Right renal cortex interstitium (tissue), 3 donors: ENCODE results near the gene RILP. TPM values are rescaled to one million over a fixed set of nuclear protein-coding genes. Genes with fewer than 3 reads are reported as not detected.

Experiments used
- DNase-seq, 3 donors: peaks; one replicate each; pipeline ENCODE4 v3.0.0-alpha.2; 2013; ENCODE audit warnings: low read depth in 3 of 3, low spot score in 2 of 3
- polyA plus RNA-seq, 3 donors: library from polyadenylated mRNA; unstranded; fragments of 120-200 nt; gene quantifications; one replicate each; pipeline ENCODE4 v1.2.1, GENCODE V29; 2013; ENCODE audit not compliant: insufficient read length in 3 of 3

The RILP gene
- polyA plus RNA-seq, 3 donors: 3.0 to 4.0 (median 3.9) TPM

DNA sequence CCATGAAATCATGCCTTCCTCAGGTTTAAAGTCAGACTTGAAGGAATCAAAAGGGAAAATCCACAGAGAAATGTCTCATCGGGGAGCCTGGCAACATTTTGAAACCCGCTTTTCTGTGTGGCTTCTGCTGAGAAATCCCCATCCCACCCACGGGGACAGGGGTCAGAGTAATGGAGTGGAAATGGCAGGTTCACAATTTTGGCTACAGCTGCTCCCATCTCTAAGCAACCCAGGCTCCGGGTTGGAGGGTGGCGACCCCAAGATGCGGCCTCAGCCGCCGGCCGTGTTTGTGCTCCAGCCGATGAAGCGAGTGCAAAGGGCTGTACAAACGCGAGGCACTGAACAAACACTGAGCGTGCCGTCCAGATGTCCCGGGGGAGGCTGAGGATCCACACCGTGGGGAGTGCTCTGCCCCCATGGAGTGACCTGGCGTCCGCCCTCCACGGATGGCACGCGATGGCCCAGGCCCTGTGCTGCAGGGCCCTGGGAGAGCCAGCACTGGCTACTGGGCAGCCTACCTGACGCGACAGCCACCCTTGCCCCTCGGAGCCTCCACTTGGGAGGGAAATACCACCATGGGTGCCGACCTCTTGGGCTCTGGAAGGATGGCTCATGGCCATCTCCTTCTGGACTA lies 43.2 kb downstream of the RILP start:
- no peak for DNase-seq

DNA sequence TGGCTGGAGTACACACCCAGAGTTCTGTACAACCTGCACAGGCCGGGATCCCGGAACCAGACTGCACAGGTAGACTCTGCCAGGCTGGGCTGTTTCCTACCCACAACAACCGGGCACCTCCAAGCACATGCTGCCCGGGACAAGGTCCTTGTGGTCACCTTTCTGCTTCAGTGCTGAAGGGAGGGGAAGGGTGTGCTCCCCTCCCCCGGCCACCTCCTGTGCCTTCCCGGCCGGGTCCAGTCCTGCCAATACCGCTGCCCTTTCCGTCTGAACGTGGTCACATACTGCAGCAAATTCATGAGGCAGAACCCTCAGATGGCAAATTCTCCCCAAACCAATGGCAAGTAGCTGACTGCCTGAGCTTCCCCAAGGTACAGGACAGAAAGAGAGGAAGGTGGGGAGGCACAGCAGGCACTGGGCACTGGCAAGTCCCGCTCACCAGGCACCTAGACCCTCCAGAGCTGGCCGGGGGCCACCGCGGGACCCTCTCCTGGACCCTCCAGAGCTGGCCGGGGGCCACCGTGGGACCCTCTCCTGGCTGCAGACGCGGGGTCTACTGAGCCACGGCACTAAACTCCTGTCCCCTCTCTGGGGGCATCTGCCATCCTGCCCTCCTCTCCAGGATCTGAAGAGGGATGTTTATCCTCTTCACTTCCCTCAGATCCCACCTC lies 43.9 kb downstream of the RILP start:
- DNase-seq: no peak

DNA sequence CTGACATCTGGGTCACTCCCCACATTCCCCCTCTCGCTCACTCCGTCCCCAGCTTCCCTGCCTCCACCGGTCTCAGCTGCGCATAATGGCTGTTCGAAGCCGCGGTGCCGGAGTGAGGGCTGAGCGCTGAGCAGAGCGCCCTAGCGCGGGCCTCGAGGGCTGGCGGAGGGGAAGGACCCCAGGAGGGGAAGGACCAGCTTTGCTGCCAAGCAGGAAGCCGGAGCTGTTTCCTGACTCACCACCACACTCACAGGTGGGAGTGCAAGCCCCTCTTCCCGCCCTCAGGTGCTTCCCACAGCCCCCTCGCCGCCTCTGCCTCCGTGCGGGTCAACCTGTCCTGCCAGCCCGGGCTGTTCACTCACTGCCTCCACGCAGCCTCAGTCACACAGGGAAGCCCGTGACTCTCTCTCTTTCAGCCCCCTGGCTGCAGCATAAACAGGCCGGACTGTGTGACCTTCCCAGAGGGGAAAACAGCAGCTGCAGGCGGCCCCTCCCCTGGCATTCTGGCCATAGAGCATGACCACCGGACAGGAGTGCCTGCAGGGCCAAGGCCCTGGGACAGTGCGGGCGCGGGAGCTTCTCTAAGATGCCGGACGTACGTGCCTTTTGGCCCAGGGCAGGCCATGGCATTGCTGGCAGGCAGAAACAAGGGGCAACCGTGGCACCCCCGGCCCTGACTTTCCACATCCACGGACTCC lies 44.7 kb downstream of the RILP start:
- no peak for DNase-seq

DNA sequence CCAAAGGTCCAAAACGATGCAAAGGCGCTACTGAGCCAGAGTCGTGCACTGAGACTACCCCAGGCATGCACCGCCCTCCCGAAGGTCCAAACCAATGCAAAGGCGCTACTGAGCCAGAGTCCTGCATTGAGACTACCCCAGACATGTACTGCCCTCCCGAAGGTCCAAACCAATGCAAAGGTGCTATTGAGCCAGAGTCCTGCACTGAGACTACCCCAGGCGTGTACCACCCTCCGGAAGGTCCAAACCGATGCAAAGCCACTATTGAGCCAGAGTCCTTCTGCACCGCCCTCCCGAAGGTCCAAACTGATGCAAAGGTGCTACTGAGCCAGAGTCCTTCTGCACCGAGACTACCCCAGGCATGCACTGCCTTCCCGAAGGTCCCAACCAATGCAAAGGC lies 48.1 kb downstream of the RILP start:
- no peak for DNase-seq

DNA sequence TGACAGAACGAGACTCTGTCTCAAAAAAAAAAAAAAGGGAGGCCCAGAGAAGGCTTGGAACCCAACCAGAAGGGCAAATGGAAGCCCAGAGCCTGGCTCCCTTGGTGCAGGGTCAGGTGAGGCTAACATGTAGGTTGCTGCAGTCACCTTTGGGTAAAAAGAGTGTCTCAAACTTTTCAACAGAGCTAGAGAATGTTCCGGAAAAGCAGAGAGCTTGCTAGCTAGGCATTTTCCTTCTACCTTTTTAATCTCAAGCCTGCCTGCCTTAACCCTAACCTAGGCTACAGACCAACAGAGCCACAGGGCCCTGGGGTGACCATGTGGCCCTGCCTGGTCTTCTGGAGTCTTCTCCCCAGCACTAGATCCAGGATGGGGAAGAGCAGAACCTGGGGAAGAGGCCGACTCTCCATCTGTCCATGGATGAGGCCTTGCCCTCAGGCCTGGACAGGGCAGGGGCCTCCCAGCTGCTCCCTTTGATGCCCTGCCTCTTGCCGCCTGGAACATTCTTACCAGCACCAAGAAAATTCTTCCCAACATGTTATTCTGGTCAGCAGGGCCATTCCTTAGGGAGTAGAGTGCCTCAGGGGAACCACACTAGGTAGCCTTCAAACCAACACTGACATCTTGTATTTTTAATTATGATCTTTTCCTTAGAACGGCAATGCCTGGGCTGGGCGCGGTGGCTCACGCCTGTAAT lies 51.1 kb downstream of the RILP start:
- no peak for DNase-seq

DNA sequence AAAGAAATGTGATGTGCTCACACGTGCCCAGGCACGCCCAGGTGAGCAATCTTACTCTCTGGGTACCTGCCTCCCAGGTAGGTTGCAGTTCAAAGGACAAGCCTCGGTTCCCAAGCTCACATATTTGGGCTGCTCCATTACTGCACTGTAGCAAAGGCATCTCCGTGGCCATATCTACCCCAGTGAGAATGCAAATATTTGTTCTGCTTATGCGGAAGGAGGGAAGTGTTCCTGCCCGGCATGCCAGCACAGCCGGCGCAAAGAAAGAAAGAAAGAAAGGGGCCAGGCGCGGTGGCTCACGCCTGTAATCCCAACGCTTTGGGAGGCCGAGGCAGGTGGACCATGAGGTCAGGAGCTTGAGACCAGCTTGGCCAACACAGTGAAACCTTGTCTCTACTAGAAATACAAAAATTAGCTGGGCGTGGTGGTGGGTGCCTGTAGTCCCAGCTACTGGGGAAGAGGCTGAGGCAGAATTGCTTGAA lies 51.8 kb downstream of the RILP start:
- DNase-seq: no peak

Other genes starting within 250 kb of the RILP start
- 1,000 to 10,000 TPM; 1,197 to 1,229 (median 1,228) TPM for gene YWHAE, start 249.6 kb downstream of the RILP start, polyA plus RNA-seq
- gene CRK, start 193.6 kb downstream of the RILP start, polyA plus RNA-seq: 10 to 100 TPM; 65.2 to 69.7 (median 69.4) TPM
- gene MYO1C, start 157.2 kb downstream of the RILP start, polyA plus RNA-seq: 10 to 100 TPM; 66.4 to 70.2 (median 70.0) TPM
- gene INPP5K, start 133.3 kb downstream of the RILP start, polyA plus RNA-seq: 10 to 100 TPM; 17.6 to 20.6 (median 19.5) TPM
- gene PITPNA, start 87.1 kb downstream of the RILP start, polyA plus RNA-seq: 10 to 100 TPM; 77.4 to 85.0 (median 84.3) TPM
- gene SLC43A2, start 21.0 kb downstream of the RILP start, polyA plus RNA-seq: 10 to 100 TPM; 28.8 to 33.5 (median 30.7) TPM
- 1 to 10 TPM; 5.0 to 5.5 (median 5.3) TPM for gene SCARF1, start 4.1 kb downstream of the RILP start, polyA plus RNA-seq
- gene PRPF8, start 35.0 kb upstream of the RILP start, polyA plus RNA-seq: 100 to 1,000 TPM; 325 to 348 (median 335) TPM
- 1 to 10 TPM; 5.6 to 6.2 (median 5.9) TPM for gene TLCD2, start 60.5 kb upstream of the RILP start, polyA plus RNA-seq
- gene WDR81, start 74.8 kb upstream of the RILP start, polyA plus RNA-seq: 10 to 100 TPM; 10.8 to 15.5 (median 12.1) TPM
- 10 to 100 TPM; 68.0 to 90.0 (median 73.3) TPM for gene SERPINF2, start 93.0 kb upstream of the RILP start, polyA plus RNA-seq
- 100 to 1,000 TPM; 126 to 212 (median 153) TPM for gene SERPINF1, start 112.2 kb upstream of the RILP start, polyA plus RNA-seq
- gene SMYD4, start 180.0 kb upstream of the RILP start, polyA plus RNA-seq: 10 to 100 TPM; 11.7 to 13.4 (median 12.2) TPM
- 100 to 1,000 TPM; 120 to 145 (median 132) TPM for gene RPA1, start 180.1 kb upstream of the RILP start, polyA plus RNA-seq